ENCODE data around the gene FLYWCH1.
A peak's percentile ranks its signal among the peaks of the same experiment; 100 is the strongest.

The FLYWCH1 gene

GRCh38 chr16:2902337-2903130, 9.2 kb upstream of the FLYWCH1 start:
- in situ Hi-C loops (cut with HindIII; ENCODE audit: low pct_ligation_motif_present, low sequenced_read_pairs): no loop called here
- TF ChIP-seq, protein P1, sequence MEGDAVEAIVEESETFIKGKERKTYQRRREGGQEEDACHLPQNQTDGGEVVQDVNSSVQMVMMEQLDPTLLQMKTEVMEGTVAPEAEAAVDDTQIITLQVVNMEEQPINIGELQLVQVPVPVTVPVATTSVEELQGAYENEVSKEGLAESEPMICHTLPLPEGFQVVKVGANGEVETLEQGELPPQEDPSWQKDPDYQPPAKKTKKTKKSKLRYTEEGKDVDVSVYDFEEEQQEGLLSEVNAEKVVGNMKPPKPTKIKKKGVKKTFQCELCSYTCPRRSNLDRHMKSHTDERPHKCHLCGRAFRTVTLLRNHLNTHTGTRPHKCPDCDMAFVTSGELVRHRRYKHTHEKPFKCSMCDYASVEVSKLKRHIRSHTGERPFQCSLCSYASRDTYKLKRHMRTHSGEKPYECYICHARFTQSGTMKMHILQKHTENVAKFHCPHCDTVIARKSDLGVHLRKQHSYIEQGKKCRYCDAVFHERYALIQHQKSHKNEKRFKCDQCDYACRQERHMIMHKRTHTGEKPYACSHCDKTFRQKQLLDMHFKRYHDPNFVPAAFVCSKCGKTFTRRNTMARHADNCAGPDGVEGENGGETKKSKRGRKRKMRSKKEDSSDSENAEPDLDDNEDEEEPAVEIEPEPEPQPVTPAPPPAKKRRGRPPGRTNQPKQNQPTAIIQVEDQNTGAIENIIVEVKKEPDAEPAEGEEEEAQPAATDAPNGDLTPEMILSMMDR (IDR thresholded peaks at IDR 0.05; ENCODE audit: low read depth, low read length, missing control alignments): no peak

GRCh38 chr16:2904100-2904921, 7.4 kb upstream of the FLYWCH1 start:
- in situ Hi-C loops (cut with HindIII; ENCODE audit: low pct_ligation_motif_present, low sequenced_read_pairs): no loop called here
- H3K27ac ChIP-seq: peak overlapping the region; percentile 28
- TF ChIP-seq, protein P1 (IDR thresholded peaks at IDR 0.05; ENCODE audit: low read depth, low read length, missing control alignments): peak; percentile 85
- H3K4me3 ChIP-seq (ENCODE audit: low read depth, low read length): peak overlapping the region; percentile 76
- DNase-seq: peak; percentile 71
- no peaks in the 10 kb centered on the region for H3K36me3 ChIP-seq (replicated peaks)
- H3K27me3 ChIP-seq (replicated peaks): no peaks in the 10 kb centered on the region

More at GRCh38 chr16:2902337-2903130, 9.2 kb upstream of the FLYWCH1 start:
- Histone ChIP-seq H3K27me3 (replicated peaks) (no peaks in the 10 kb centered on the region), H3K27ac (no peak overlapping the region), H3K4me3 (ENCODE audit: low read depth, low read length) (no peak overlapping the region), H3K36me3 (replicated peaks) (no peaks in the 10 kb centered on the region)
- DNase-seq: no peak

GRCh38 chr16:2904922-2905240, 6.8 kb upstream of the FLYWCH1 start:
- no peaks in the 10 kb centered on the region for H3K27me3 ChIP-seq (replicated peaks)
- no peaks in the 10 kb centered on the region for H3K36me3 ChIP-seq (replicated peaks)
- in situ Hi-C loops (cut with HindIII; ENCODE audit: low pct_ligation_motif_present, low sequenced_read_pairs): no loop called here
- peak overlapping the region; percentile 76 for H3K4me3 ChIP-seq (ENCODE audit: low read depth, low read length)
- H3K27ac ChIP-seq: peak overlapping the region; percentile 28
- no peak for DNase-seq
- TF ChIP-seq, protein P1 (IDR thresholded peaks at IDR 0.05; ENCODE audit: low read depth, low read length, missing control alignments): no peak

DNA sequence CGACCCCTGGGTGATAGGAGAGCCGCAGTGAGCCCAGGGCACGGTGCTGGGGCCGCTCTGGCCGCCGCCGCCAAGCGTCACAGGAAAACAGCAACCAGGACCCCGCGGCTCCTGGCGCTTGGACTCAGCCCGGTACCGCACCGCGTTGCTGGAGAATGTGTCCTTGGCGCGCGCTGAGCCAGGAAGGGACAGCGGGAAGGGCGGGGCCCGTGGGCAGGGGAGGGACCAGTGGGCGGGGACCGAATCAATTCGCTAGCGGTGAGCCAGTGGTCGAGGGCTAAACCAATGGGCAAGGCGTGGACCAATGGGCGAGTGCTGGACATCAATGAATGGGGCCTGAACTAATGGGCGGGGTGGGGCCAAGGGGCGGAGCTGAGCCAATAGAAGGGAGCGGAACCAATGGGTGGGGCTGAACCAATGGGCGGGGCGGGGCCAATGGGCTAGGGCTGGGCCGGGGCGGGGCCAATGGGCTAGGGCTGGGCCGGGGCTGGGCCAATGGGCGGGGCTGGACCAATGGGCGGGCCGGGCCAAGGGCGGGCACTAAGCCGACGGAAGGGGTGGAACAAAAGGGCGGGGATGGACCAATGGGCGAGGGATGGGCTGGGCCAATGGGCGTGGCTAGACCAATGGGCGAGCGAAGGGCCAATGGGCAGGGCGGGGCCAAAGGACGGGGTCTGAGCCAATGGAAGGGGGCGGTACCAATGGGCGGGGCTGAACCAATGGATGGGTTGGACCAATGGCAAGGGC, 6.3 kb upstream of the FLYWCH1 start:
- Histone ChIP-seq H3K27ac (peak overlapping the region; percentile 28), H3K4me3 (ENCODE audit: low read depth, low read length) (peak overlapping the region; percentile 76), H3K36me3 (replicated peaks) (no peaks in the 10 kb centered on the region), H3K27me3 (replicated peaks) (no peaks in the 10 kb centered on the region)
- DNase-seq: peak; percentile 100
- in situ Hi-C loops (cut with HindIII; ENCODE audit: low pct_ligation_motif_present, low sequenced_read_pairs): no loop called here
- TF ChIP-seq, protein P1 (IDR thresholded peaks at IDR 0.05; ENCODE audit: low read depth, low read length, missing control alignments): no peak

GRCh38 chr16:2905988-2906387, 5.7 kb upstream of the FLYWCH1 start:
- Histone ChIP-seq H3K4me3 (ENCODE audit: low read depth, low read length) (no peak overlapping the region), H3K36me3 (replicated peaks) (no peaks in the 10 kb centered on the region), H3K27me3 (replicated peaks) (no peaks in the 10 kb centered on the region), H3K27ac (no peak overlapping the region)
- no peak for DNase-seq
- TF ChIP-seq, protein P1 (IDR thresholded peaks at IDR 0.05; ENCODE audit: low read depth, low read length, missing control alignments): no peak
- in situ Hi-C loops (cut with HindIII; ENCODE audit: low pct_ligation_motif_present, low sequenced_read_pairs): no loop called here

All from brain microvascular endothelial cell (primary cell).